KBM-7 (cell line): ENCODE data around the gene ADH5.
"Not testable (repeated sequence)": the region's sequence is repeated elsewhere in the genome, so short reads cannot be mapped to it uniquely, and the experiment has no call there.

Experiments
- DNase-seq: peaks from one replicate; pipeline ENCODE4 v3.0.0-alpha.2; 2015
- in situ Hi-C: fragments of 300-500 bp; cut with MboI; formaldehyde crosslinking; loops from 2 replicates; pipeline ENCODE4 v1.14.3; 2020; ENCODE audit warnings: low sequenced_read_pairs, low pct_unique_long_range_greater_than_20kb, mixed read lengths

Gene ADH5

GRCh38 chr4:99052902-99053301, 35.7 kb downstream of the ADH5 start:
- DNase-seq = no peak
- in situ Hi-C loops = no loop called here

GRCh38 chr4:99047710-99048109, 40.9 kb downstream of the ADH5 start:
- in situ Hi-C loops = no loop called here
- DNase-seq = no peak

DNA sequence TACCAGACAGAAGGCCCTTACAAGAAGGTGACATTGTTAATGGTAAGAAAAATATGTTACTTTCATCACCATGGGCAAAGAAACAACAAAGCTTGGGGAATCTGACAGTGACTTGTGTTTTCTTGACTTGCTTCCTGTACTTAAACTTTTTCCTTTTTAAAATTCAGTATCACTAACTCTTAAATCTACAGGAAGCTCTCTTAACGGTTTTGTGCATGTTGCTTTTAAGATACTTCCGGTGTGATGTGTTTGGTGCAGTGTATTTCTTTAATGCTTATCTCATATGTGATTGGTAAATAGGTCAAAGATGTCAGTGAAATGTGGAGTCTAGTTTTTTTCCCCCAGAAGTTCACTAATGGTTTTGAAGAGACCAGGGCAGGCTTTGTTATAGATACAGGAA, 45.2 kb downstream of the ADH5 start:
- DNase-seq = peak; percentile 47
- in situ Hi-C loops = no loop called here

DNA sequence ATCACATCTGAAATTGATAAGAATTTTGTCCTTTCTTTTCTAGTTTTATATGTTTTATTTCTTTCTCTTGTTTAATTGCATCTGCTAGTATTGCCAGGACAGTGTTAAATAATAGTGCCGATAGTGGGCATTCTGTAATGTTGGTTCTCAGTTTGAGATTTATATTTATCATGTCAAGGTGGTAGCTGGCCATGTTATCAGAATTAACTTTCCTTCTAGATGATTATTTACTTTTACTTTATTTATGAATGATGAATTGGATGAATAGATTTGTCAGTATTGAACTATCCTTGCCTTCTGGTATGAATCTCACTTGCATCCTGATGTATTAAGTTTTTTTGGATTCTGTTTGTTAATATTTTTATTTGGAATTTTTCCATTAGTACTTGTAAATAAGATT, 50.4 kb downstream of the ADH5 start:
- in situ Hi-C loops = no loop called here
- no peak for DNase-seq

GRCh38 chr4:99033956-99034355, 54.6 kb downstream of the ADH5 start:
- in situ Hi-C loops = no loop called here
- no peak for DNase-seq

GRCh38 chr4:99029852-99030251, 58.7 kb downstream of the ADH5 start:
- in situ Hi-C loops = no loop called here
- DNase-seq = no peak

DNA sequence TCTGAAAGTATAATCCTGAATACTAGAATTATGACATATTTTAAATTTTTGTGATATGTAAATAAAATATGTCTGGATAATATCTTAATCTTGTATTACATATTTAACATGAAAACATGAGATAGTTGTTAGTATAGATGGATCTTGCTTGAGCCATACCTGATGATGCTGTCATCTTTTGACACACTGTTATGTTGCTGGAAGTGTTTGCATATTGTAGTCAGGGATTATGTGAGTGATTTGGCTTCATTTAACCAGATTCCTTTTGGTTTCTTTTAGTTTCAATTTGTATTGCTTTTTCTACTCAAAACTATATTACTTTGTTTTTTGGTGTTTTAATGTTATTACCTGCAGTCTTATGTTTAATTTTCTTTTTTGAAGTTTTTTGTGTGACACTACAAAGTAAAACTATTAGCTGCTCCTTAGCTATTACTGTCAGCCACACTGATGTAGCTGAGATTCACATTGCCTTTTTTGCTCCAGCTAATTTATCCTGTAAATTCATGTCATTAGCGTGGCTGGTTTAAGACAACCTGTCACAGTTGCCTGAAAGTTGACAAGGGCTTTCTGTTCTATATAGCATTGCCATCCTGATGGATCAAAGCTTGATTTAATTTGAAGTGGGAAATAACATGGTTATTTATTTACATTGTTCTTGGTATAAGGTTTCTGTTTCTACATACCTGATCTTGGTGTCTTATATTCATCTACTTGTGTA, 59.4 kb downstream of the ADH5 start:
- no peak for DNase-seq
- in situ Hi-C loops = no loop called here

GRCh38 chr4:99028187-99028586, 60.4 kb downstream of the ADH5 start:
- no peak for DNase-seq
- in situ Hi-C loops = no loop called here

DNA sequence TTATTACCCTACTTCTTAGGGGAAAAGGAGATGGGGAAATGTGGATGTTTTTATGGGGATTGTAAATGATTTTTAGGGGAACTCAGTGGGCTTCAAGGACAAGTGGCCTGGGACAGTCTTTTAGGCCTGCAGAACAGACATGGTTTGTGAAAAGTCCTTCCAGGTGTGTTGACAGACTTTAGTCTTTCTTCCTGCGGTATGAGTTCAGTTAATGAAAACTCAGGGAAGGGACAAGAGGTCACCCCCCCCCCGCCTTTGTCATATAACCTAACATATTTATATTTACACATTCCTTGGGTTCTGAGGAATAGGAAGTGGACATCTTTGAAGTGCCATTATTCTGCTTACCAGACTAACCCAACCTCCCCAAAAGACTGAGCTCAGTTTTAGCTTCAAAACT, 61.3 kb downstream of the ADH5 start:
- in situ Hi-C loops = no loop called here
- no peak for DNase-seq

GRCh38 chr4:99025506-99025905, 63.1 kb downstream of the ADH5 start:
- in situ Hi-C loops = no loop called here
- no peak for DNase-seq

GRCh38 chr4:99024481-99025275, 63.9 kb downstream of the ADH5 start:
- in situ Hi-C loops = no loop called here
- no peak for DNase-seq

GRCh38 chr4:99023800-99024251, 64.8 kb downstream of the ADH5 start:
- not testable (repeated sequence) for DNase-seq

GRCh38 chr4:99022566-99022965, 66.0 kb downstream of the ADH5 start:
- in situ Hi-C loops = no loop called here
- DNase-seq = no peak

More at GRCh38 chr4:99023800-99024251, 64.8 kb downstream of the ADH5 start:
- in situ Hi-C loops = not testable (repeated sequence)

- in situ Hi-C loops = no loop called here
- no peak for DNase-seq
These were observed 67.2 kb downstream of the ADH5 start for GRCh38 chr4:99021386-99021785.
